DMS 273 treated with DMSO at 0.1 percent for 48 hours (cell line): ENCODE results near the gene IFI30.
"Not testable (repeated sequence)": the region's sequence is repeated elsewhere in the genome, so short reads cannot be mapped to it uniquely, and the experiment has no call there.

Experiments used
- DNase-seq: peaks from one replicate; lab custom pipeline; 2025; lab: John Stamatoyannopoulos, UW

IFI30 gene

DNA sequence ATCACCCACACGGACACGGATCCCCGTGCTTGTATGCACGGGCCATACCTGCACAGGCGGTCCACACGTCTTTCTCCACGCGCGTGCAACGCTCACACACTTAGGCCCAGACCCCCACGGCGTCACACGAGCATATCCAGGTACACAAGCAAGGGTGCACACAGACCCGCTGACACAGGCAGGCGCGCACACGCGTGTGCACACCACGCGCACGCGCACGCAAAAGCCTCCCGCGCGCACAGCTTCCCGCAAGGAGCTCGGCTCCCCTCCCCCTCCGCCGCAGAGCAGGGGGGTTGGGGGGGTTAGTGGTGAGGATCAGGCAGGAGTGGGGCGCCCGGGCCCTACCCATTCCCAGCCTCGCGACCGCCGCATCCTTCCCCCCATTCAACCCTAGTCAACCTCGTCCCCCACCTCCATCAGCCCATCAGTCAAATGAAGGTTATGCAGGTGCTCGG is 29.8 kb downstream of the IFI30 start:
- no peak for DNase-seq

DNA sequence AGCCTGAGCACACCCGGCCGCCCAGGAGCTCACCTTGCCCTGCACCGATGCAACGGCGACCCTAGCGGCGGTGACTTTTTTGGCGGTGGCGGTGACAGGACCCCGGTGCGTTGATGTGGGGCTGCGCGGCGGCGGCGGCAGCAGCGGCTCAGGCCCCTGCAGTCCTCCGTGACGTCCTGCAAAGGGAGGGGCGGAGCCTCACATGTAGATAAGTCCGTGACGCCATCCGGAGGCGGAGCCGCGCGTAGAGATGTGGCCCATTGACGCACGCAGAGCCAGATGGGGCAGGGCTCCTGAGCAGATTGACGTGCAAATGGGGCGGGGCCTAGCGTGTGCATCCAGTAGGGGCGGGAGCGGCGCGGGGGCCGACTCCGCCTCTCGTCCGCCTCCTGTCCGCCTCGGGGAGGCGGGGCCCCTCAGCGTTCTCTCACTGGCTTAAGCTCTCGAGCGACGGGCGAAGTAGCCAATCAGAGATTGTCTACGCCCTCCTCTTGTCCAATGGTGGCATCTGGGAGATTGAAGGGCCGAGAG is 30.3 kb downstream of the IFI30 start, which contains the start of gene RAB3A:
RAB3A (minus strand) TSS at position 180 of the 531 bp plus-strand sequence. CDS start 1,302 bp downstream, outside the sequence.
- peak; percentile 99 for DNase-seq

DNA sequence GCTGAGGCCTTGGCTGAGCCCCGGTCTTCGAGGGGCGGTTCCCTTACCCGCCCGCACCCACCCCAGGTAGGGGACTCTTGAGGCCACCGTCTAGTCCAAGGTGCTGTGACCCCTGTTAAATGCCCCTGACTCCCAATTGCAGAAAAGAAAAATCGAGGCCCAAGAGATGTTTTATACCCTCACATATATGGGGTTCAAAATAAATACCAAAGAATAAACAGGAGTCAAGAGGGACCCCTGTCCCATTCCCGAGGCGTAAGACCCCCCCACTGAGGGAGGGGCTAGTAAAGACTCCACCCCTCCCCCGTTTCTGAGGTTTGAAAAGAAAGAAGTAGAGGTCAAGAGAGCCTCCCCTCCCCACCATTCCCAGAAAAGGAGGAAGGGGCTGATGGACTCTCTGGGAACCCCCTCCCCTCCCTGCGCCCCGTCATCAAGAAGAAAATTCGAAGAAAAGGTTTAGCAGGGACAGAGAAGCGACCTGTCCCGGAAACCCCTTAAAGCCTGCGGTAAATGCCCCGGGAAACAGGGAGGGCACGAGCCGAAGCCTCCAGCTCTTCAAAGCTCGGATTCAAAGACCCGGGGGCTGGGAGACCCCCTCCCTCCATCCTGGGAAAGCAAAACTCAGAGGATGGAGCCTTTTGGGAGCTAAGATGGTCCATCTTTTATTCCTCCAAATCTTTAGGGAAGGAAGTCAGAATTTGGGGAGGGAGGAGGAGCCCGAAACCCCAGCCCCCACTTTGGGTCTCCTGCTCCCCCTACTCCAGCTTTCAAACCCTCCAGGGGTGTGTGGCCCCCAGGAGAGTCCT is 31.0 kb downstream of the IFI30 start:
- DNase-seq: no peak

DNA sequence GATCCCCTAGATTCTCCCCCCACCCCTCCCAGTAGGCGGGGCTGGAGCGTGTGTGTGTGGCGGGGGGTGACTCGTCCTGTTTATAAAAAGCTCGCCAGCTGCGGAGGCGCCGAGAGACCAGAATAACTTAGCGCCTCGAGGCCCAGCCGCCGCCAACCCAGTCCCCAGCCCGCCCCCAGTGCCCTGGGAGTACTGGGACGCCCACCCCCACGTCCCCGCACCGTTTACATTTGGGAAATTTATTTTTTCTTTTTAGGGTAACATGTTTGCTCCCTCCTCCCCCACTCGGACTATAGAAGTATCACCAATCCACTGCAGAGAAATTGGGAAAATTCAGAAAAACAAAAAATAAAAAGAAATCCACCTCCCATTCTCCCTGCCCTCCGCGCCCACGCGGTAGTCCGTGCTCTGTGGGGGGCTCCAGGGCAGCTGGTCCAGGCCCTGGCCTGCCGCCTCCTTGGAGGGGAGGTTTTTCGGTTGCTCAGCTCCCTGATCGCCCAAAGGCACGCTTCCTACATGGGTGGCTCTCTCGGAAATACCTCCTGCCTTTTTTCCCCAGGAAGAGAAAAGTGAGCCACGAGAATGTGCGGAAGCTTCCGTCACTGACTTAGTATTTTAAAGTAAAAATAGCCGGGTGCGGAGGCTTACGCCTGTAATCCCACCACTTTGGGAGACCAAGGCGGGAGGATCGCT is 31.7 kb downstream of the IFI30 start:
- DNase-seq: peak; percentile 56

DNA sequence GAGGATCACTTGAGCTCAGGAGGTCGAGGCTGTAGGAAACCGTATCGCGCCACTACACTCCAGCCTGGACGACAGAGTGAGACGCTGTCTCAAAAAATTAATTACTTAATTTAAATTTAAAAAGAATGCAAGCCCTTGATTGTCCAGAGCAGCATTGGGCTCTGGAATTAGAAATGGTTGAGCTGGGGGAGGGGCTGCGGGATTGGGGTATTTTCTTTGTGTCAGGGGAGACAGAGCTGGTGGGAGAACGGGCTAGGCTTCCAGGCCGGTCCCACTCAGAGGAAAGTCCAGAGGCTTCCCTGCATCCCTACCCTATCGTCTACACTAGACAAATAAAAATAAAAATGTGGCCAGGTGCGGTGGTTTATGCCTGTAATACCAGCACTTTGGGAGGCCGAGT is 32.4 kb downstream of the IFI30 start:
- no peak for DNase-seq

DNA sequence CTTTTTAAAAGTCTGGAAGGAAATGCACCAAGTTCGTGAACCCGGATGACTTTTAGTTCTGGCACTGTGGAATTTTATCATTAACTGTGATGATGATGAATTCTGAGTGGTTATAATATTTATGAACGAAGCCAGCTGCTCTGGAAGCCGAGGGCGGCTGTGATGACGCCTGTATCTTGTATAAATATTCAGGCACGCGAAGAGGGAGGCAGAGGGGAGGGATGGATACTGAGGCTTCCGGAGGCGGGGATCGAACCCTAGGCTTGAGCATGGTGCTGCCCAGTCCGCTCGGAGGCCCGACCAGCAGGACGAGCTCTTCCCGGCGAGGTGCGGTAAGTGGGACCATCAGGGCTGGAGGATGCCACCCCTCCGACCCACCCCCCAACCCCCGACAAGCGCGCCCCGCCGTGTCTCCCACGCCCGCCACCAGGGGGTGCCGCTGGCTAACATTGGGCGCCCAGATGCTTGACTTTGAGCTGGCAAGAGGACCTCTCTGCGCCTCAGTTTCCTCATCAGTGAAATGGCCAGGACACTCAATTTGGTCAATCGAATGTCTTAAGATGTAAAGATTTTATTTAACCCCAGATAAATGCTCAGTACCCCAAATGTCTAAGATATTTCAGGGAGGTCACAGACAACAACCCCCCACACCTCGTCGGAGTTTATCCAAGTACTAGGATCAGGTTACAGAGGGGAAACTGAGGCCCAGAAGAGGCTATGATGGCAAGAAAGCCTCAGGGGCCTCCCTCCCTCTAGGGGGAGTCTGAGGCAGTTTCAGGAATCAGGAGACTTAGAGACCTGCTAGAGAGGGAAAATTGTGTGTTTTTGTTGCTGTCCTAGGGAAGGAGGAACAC is 34.7 kb downstream of the IFI30 start:
- no peak for DNase-seq

DNA sequence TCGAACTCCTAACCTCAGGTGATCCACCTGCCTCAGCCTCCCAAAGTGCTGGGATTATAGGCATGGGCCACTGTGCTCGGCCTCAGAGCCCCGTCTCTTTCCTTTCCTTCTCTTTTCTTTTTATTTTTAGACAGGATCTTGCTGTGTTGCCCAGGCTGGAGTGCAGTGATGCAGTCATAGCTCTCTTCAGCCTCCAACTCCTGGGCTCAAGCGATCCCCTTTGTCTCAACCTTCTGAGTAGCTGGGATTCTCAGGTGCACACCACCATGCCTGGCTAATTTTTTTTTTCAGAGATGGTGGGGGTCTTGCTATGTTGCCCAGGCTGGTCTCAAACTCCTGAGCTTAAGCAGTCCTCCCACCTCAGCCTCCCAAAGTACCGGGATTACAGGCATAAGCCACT is 36.3 kb downstream of the IFI30 start:
- not testable (repeated sequence) for DNase-seq

DNA sequence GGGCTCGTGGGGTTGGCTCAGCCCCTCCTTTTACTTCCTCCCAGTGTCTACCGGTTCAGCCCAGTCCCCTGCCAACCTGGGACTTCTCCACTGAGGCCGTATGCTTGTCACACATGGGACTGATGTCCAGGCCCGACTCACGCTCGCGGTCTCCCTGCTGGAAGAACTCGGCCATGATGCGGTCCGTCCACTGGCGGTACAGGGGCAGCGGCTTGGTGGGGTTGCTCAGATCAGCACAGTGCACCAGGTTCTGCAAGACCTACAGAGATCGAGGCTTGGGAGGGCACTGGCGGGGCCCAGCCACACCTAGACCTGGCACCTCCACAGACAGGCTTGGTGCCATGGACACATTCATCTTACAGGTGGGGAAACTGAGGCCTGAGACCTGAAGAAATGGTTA is 38.1 kb downstream of the IFI30 start:
- no peak for DNase-seq

DNA sequence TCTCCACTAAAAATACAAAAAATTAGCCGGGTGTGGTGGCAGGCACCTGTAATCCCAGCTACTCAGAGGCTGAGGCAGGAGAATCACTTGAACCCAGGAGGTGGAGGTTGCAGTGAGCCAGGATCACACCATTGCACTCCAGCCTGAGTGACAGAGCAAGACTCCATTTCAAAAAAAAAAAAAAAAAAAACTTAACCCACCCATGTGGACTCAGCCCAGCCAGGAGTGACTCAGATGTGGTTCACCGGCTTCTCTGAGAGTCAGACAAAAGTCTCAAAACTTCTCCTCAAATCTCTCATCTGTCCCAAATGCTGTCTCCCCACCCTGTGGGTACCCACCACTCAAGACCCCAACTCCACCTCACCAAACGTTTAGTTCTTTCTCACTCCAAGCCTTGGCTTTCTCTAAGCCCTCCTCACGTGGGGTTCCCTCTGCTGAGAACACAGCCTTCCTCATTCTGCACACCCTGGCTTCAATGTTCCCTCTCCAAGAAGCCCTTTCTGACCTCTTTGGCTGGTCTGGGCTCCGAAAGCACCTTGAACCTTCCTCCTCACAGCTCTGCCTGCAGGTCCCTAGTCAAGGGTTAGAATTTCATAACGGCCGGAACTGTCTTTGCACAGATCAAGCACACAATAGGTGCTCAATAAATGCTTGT is 41.3 kb downstream of the IFI30 start:
- no peak for DNase-seq

DNA sequence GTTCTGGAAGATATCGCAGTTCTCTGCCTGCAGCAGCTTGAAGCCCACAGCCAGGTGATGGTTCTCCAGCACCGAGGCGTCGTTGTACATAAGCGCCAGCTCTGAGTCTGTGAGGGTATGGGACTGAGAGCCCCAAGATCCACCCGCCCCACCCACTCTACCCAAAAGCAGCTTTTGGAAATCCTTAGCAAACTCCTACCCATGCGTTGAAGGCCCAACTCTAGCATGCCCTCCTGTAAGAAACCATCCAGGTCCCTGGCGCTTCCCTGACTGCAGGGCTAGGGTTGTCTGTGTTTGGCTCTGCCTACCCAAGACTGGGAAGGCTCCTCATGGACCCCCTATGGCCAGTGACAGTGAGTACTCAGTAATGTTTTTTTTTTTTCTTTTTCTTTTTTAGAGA is 43.2 kb downstream of the IFI30 start:
- no peak for DNase-seq

DNA sequence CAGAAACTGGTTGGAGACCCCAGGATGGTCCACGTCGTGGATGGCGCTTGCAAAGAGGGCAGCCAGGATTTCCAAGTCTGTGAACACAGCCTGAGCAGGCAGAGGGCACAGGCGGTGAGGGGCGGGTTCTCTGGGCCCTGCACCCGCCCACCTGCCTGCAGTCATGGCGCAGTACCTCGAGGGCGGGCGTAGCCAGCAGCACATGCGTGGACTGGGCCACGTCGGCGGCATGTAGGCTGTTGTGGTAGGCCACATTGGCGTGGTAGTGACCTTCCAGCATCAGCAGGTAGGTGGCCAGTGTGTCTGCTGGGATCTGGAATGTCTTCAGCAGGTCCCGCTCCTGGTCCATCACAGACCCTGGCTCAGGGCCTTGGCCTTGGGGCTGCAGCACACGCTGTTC is 44.5 kb downstream of the IFI30 start:
- no peak for DNase-seq

DNA sequence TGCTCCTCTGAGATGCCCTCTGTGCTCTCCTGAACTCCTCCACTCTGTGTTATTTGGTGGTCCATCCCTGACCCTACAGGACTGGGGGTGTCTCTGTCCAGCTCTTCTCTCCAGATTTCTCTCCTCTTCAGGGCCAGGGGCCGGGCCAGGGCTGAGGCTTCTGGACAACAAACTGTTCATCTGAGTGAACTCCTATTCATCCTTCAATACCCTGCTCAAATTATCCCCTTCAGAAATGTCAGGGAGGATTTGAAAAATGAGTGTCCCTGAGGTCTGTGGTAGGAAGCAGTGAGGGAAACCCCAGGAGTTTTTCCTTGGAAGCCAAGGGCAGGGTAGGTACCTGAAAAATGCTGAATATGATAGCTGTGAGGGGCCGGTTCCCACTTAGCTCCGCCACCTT is 45.0 kb downstream of the IFI30 start:
- no peak for DNase-seq

DNA sequence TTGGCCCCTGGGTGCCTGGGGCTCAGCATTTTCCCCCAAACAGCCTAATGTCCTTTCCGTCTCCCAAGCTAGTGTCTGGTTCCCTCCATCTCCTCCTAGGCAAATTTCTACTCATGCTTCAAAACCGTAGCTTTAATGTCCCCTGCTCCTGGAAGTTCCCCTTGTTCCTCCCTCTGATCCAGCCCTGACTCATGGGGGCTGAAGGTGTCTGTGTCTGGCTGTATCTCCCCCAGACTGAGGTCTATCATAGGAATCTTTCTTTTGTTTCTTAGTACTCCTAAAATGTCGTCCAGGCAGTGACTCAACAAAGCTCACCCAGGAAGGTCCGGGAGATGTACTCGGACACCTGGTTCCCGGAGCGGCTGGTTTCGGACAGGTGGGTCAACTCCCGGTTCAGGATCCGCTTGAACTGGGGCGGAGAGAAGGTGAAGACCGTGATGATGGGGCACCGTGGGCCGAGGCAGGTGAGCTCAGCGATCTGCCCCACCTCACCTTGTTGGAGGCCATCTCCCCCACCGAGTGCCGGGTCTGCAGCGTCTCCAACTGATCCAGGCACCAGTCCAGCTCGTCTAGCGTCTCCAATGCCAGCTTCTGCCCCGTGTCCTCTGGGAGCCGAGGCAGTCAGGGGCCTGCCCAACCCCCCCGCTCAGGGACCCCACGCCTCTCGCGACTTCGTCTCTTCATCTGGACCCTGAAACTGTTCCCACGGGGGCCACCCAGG is 46.5 kb downstream of the IFI30 start:
- DNase-seq: no peak

DNA sequence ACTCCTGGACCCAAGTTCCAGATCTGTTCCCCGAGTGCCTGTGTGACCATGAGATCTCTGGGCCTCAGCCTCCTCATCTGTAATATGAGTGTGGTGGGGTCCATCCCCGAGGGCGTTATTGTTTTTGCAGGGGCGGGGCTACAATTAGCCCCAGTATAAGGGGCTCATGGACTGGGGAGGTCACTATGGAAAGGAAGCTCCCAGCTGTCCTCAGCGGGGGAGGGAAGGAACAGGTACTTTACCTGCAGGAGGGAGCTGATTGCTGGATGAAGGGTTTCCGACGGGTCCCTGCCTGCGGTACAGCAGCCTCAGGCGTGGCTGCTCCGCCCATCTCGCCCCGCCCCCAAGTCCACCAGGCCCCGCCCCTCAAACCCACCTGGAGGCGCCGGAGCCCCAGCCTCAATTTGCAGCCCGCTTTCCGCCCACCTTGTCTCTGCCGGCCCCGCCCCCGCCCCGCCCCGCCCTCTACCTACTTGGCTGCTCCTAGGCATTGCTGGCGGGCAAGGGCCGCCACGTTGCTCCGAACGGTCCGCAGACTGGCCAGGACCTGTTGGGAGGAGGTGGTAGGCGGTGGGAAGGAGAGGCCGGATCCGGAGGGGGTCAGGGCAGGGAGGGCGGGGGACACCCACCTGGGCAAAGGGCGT is 47.1 kb downstream of the IFI30 start:
- DNase-seq: no peak

DNA sequence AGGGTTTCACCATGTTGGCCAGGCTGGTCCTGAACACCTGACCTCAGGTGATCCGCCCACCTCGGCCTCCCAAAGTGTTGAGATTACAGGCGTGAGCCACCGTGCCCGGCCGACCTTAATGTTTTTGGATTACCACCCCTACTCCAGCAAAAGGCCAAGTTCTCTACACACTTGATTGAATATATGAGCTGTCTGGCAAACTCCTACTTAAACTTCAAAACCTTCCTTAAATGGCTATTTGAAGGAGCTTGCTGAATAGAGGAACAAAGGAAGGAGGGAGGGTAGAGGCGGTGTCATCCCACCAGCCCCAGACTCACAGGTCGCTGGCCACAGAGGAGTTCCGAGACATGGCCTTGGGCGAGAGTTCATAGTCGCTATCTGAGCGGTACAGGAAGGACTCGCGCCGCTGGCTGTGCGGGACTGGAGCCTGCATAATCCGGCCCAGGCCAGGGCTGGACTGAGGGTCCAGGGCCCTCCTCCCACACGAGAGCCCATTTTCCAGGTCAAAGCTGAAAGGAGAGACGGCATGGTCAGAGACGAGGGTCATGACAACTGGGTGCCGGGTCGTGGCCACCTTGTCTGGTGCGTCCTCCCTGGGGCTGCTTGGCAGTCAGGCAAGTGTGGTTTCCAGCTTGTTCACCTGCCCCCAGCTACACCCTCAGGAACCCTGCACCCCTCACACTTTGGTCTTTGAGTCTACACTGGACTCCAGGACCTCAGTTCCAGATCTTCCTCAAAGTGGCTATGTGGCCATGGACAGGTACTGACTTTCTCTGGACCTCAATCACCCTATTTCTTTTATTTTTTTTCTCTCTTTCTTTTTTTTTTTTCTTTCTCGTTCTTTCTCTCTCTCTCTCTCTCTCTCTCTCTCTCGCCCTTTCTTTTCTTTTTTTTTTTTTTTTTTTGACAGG is 48.5 kb downstream of the IFI30 start:
- DNase-seq: no peak

DNA sequence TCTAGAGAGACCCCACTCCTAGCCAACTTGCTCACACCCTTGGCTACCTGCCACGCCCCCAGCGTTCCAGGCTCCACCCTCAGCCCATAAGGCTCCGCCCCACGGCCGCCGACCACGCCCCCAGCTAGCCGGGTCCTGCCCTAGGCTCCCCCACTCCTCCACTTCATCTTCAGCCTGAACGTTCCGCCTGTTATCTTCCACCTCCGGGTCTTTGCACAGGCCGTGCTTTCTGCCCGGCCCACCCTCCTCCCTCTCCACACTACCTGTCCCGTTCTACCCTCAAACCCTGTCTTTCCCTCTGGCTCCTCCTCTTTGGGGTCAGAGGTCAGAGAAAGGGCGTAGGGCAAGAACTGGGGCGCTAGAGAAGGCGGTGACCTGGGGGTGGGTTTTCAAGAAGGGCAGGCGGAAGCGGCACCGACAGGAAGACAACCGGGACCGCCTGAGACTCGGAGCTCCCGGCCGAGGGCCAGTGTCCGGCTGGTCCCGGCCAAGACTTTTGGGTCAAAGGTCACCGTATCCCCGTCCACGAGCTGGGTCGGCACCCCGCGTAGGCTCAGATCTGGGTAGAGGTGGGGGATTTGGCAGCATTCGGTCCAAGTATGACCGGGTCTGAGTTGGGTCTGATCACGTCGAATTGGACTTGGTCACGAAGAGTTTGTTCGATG is 50.4 kb downstream of the IFI30 start:
- no peak for DNase-seq

DNA sequence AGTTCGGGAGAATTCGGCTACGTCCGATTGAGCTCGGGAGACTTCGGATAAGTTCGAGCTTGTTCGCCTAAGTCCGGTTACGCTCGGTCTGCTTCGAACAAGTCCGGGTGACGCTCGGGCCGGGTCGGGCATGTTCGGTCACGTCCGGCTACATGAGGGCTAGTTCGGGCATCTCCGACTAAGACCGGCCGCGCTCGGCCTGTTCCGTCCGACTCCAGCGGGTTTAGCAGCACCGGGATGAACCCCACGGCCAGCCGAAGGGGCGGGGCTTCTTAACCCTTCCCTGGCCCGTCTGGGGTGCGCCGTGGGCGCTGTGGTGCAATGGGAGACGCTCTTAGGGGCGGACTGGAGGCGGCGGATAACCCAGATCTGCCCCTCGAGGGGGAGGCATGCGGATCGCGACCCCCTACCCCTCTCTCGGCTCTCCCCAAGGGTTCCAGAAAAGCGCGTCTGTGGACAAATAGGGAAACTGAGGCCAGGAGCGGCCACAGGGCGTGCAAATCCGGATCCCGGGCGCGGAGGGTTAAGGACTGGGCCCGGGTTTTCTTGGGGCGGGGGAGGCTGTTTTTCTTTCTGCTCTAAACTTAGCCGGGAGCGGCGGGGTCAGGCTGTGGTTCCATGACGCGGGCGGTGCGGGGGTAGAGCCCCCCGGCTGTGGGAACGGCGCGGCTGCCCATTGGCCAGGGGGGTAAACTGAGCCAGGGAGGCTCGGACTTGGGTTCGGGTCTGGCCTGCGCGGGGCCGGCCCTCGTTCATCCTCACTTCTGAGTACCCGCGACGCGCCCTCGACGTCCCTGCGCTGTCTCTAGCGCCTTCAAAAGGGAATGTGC is 51.1 kb downstream of the IFI30 start:
- peak; percentile 89 for DNase-seq

DNA sequence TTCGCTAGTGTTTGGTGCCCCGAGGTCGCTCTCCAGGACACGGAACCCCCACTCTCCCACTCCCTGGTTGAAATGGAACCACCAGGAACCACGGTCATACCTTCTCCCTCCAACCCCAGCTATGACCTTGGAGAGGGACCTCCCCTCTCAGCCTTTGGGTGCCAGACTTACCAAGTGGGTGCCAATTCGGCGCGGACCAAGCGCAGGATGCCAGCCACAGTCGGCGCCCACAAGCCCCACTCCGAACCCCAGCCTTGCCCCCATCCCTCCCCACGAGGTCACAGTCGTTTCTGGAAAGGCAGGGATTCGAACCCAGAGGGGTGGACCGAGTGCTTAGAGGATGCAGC is 51.7 kb downstream of the IFI30 start:
- no peak for DNase-seq
